GM12892 (cell line): Measurements from ENCODE around the gene TXNRD3.

Source experiments
- POLR2A ChIP-seq: IDR thresholded peaks from 2 replicates; pipeline ENCODE4 v1.6.1; 2011; ENCODE audit warnings: low read depth, low read length, control low read depth
- TAF1 ChIP-seq: IDR thresholded peaks from 2 replicates; pipeline ENCODE4 v1.6.1; 2011; ENCODE audit warnings: low read depth, mild to moderate bottlenecking, control low read depth, low read length, borderline replicate concordance

DNA sequence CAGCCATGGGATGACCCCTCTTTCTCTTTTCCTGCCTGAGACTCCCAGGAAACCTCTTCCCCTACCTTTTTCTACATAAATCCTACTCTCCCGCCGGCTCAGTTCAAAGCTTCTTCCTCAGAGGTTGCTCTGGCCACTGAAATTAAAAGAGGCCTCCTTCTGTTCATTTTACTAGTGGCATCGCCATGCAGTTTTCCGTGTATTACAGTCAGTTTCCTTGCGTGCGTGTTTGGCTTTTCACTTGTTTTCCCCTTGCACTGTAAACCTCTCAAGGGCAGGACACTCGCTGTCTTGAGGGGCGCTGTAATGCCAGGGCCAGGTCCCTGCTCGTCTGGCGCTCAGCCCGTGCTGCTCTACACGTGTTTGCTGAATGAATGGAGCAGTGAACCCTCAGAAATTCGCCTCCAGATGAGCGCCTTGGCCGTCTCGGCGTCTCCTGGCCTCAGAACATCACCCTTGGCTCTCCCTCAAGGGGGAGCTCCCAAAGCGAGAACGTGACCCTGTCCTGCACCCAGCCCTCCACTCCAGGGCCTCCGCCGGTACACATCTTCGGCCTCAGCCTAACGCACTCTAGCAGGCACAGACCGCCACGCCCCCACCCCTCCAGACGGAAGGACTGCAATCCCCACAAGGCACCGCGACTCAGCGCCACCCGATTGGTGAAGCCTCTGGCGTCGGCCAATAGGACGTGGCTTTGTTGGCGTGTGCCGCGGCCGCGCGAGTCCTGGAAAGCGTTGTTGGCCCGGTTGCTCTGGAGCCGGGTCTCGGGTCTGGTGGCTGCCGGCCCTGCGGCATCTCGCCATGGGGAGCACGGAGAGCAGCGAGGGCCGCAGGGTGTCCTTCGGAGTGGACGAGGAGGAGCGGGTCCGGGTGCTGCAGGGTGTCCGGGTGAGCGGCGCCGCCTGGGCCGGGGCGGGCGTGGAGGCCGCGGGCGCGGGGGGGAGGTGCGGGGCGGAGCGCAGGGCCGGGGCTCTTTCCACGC is 48.9 kb upstream of the TXNRD3 start, which contains the start of gene CHCHD6:
- TF ChIP-seq POLR2A (no peak), TAF1 (no peak)
